Hippocampal formation (tissue), 2 donors: ENCODE data around the gene ATP7A.

ENCODE experiments used
- DNase-seq, 2 donors: peaks; one replicate each; lab custom pipeline; 2025; lab: John Stamatoyannopoulos, UW

Gene ATP7A

DNA sequence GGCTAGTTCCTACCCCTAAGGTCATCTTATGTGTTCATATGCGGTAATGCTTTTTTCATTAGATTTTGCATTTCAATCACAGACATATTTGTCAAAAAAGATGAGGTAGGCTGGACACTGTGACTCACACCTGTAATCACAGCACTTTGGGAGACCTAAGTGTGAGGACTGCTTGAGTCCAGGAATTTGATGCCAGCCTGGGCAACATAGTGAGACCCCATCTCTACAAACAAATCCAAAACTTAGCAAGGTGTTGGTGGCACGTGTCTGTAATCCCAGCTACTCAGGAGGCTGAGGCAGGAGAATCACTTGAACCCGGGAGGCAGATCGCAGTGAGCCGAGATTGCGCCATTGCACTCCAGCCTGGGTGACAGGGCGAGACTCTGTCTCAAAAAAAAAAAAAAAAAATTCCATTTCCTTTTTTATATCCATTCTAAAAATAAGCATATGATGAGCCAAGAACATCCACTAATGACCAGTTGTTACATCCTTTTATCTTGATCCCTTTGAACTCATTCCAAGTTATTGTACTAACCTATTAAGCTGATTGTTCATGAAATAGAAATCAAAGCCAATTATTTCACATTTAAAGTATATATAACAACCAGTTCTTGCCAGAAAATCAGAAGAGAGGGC is 35.5 kb downstream of the ATP7A start:
- DNase-seq, result no peak

DNA sequence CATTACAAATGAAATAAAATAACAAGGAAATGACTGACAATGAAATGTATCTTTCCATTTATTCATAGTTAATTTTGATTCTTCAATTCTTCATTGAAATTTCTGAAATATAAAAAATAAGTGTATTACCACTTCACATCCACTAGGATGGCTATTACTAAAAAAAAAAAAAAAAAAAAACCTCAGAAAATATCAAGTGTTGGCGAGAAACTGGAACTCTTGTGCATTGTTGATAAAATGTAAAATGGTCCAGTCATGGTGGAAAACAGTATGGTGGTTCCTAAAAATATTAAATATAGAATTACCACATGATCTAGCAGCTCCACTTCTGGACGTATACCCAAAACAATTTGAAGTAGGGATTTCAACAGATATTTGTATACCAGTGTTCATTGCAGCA is 36.1 kb downstream of the ATP7A start:
- no peak for DNase-seq

DNA sequence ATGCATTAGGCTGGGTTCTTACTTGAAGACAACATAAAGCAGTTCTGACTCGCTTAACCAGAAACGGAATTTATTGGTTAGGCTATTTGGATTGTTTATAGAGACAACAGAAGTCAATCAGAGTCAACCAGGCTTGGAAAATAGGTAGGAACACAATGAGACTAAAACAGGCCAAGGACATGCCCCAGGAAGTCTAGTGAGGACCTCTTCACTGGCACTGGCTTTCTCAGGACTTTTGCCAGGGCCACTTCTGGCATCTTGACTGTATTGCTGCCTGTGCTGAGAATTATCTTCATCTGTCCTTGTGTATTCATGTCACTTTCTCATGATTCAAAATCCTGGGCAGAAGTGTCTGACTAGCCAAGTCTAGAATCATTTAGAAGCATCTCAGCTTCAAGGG is 39.3 kb downstream of the ATP7A start:
- DNase-seq, result no peak

DNA sequence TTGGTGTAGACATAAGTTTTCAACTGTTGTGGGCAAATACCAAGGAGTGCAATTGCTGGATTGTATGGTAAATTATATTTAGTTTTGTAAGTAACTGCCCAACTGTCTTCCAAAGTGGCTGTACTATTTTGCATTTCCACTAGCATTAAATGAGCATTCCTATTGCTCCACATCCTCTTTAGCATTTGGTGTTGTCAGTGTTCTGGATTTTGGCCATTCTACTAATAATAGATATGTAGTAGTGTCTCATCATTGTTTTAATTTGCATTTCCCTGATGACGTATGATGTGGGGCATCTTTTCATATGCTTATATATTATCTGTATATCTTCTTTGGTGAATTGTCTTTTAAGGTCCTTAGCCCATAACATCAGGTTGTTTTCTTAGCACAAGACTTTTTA is 41.7 kb downstream of the ATP7A start:
- DNase-seq, result no peak

DNA sequence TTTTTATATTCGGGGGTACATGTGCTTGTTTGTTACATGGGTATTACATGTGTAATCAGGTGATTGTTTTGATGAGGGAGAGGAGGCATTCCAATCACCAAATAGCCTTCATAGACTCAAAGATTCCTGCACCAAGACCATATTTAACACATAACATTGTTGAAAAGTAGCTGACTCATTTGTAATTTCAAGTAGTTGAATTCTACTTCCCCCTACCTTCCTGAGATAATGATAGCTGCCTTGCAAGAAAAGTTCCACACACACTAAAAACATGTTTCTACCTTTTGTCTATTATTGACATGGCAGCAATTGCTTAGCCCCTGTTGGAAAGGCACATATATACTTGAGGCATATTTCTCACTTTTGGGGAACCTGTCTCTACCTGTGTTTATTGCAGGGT is 42.8 kb downstream of the ATP7A start:
- no peak for DNase-seq

DNA sequence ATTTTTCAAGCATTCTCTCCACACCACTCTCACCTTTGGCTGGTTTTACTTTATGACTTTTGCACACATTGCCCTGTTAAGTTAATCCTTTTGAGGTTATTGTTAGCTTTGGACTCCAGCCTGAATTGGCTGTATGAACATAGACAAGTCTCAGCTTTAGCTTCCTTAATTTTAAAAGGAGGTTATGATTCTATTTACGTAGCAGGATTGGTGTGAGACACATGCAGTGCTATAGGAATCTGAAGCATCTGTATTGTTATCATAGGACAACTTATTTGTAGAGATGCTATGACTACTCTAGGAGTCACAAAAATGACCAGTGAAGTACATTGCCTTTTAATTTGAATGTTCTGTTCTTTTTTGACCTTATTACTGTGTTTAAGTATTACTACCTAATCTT is 43.2 kb downstream of the ATP7A start:
- DNase-seq, result no peak

DNA sequence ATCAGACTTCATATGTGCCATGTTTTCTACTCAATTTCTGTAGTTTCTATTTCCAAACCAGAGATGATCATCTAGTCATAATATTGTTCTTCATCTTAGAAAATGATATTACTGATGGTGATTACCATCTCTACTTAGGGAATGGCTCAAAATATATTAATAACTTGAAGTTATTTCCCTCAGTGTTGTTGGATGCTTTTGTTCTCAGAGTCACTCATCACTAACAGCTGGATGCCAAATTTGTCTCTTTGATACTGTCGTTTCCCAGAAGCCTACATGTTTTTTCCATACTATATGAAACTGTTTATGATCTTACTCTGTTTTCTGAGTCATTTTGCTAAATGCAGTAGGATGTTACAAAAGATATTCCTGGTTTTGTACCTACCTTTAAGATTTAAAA is 50.1 kb downstream of the ATP7A start:
- no peak for DNase-seq

DNA sequence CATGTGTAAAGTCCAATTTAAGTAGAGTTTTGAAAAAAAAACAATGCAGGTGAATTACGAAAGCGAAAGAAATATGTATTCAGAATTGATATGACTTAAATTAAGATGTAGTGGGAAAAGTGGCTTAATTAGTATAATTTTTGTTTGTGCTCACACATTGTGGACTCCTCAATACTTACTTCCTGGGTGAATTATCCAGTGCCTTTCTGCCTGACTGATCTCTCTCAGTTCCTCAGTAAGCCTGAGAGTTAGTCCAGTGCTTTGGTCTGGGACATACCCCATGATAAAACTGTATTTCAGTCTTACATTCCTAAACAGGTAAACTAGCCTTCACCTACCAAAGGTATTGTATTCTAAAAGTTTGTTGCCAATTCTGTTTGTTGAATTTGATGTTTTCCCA is 50.6 kb downstream of the ATP7A start:
- DNase-seq, result no peak

DNA sequence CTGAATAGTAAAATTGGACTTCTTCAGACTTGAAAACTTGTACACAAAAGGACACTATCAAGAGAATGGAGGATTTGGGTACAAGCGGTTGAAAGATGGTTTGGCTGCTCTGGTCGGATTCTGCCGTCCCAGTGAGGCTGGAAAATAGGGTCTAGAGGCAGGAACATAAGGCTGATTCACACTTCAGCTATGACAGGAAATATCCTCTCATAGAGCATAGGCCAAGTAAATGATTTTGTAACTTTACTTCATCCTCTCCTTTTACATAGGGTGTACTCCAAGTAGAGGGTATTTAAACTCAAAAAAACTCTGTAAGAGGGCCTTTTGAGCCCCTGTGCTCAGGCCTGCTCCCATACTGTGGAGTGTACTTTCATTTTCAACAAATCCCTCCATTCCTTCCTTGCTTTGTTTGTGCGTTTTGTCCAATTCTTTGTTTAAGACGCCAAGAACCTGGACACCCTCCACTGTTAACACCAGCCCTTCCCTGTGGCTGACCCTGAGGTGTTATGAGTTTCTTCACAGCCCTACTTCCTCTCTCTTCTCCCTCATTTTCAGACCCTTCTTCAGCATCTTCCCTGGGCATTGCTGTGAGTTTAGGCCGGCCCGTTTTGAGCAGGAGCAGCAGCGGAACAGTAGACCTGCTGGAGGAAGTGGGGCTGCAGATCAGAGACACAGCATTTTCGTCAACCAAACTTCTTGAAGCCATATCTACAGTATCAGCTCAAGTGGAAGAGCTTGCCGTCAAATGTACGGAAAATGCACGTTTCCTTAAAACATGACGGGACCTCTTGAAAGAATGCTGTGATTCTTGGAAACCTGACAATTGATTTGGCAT is 51.8 kb downstream of the ATP7A start:
- DNase-seq, result no peak

DNA sequence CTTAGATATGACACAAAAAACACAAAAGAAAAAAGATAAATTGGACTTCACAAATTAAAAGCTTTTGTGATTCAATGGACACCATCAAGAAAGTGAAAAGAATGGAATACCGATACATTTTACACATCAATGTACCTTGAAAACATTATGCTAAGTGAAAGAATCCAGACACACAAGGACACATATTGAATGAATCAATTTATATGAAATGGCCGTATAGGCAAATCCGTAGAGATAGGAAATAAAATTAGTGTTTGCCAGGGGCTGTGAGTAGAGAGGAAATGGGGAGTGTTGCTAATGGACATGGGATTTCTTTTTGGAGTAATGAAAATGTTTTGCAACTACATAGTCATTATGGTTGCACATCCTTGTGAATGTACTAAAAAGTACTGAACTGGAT is 55.9 kb downstream of the ATP7A start:
- no peak for DNase-seq

DNA sequence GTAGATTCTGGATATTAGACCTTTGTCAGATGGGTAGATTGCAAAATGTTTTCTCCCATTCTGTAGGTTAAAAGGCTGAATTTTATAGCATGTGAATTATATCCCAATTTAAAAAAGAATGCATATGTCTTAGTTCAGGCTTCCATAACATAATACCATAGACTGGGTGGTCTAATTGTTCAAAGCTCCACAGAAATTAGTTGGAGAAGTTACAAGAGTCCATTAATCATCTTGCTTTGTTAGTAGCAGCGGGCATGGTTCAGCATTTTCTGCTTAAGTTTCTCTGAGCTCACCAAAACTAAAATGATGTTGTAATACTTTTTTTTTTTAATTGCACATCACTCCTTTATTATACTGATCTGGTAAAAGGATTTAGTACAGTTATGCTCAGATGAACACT is 57.1 kb downstream of the ATP7A start:
- no peak for DNase-seq

DNA sequence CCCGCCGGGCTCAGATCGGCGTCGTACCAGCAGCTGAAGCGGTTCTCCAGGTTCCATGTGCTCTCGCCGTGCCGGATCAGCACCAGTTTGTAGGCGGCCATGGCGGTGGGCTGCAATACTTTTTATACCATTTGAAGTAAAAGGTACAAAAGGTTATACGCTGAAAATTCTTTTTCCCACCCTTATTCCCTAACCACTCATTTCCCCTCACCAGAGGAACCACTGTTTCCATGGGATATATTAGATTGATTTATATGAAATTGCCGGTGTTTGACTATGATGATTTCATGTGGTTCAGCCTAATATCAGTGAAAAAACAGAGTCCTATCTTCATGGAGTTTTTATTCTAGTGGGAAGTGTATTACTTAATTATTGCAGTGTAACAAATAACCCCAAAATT is 59.0 kb downstream of the ATP7A start, which contains the start of gene PGAM4:
PGAM4 (minus strand) TSS at position 101 of the 400 bp plus-strand sequence; CDS start at position 101, 0 bp downstream.
- no peak for DNase-seq

DNA sequence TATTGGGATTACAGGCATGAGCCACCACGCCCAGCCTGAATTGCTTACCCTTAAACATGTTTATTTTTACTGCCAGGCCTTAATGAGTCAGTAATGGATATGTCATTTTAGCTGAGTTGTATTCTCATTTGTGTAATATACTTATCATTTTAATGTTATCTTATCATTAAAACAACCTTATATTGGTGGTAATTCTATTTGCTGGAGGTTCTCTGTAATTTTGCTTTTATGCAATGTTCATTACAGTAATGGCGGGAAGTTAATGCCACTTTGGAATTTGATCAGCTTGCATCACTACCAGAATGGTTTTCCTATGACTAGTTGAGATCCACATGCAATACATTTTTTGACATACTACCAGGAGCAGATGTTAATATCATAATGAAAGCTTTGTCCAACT is 65.3 kb downstream of the ATP7A start:
- no peak for DNase-seq

DNA sequence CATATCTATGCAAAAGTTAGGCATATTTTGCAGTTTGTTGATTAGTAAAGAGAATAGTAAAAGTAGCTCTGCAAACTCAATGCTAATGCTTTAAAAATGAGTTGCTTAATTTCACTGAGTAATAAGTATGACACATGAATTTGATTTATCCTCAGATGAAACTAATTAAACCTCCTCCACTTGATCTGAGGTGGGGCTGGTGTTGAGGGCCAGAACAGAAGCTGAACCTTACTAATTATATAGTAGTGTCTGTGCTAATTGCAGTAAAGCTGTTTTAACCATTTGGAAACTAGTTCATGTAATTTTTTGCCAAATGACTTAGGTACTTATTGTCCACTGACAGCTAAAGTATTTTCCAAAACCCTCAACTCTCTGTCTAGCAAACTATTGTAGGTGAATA is 66.6 kb downstream of the ATP7A start:
- DNase-seq, result no peak

DNA sequence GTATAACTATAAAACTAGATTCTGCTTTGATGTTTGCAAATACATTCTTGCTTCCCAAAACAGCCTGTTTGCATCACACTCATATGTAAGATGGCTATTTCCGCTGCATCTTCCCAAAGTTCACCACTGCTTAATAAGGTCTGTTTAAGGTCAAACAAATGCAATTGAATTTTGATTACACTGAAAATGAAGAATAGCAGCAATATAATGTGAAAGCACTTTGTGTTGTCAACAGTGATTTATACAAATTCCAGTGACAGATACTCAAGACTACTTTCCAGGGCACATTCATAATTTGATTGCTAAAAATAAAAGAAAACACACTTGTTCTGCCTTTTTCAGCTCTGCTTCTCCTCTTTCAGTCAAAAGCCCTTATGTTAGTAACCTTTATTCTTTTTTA is 67.0 kb downstream of the ATP7A start:
- no peak for DNase-seq

DNA sequence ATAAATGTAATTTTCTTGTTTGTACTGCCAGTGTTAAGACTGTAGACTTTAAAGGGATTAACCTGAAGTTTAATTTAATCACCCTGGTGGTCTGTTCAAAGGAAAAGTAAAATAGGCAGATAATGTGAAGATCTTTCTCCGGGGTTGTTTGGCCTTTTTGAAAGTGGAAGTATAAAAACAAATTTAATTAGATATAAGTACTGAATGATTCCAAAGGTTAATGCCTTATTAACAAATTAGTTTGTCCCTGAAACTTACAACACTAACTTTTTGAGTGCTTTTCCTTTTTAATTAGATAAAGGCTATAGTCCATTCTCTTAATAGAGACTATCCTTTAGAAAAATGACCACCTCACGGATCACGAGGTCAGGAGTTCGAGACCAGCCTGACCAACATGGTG is 69.4 kb downstream of the ATP7A start:
- no peak for DNase-seq

DNA sequence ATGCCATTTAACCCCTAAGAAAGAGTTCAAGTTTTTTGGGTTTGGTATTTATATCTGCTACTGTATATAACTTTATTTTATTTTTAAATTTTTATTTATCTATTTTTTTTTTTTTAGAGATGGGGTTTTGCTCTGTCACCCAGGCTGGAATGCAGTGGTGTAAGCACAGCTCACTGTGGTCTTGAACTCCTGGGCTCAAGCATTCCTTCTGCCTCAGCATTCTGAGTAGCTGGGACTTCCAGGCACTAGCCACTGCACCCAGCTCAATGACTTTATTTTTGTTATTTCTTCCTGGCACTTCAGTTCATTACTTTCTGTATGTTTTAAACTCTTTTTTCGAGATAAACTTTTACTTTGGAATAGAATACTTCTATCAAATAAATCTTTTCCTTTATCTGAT is 101.4 kb downstream of the ATP7A start:
- no peak for DNase-seq

DNA sequence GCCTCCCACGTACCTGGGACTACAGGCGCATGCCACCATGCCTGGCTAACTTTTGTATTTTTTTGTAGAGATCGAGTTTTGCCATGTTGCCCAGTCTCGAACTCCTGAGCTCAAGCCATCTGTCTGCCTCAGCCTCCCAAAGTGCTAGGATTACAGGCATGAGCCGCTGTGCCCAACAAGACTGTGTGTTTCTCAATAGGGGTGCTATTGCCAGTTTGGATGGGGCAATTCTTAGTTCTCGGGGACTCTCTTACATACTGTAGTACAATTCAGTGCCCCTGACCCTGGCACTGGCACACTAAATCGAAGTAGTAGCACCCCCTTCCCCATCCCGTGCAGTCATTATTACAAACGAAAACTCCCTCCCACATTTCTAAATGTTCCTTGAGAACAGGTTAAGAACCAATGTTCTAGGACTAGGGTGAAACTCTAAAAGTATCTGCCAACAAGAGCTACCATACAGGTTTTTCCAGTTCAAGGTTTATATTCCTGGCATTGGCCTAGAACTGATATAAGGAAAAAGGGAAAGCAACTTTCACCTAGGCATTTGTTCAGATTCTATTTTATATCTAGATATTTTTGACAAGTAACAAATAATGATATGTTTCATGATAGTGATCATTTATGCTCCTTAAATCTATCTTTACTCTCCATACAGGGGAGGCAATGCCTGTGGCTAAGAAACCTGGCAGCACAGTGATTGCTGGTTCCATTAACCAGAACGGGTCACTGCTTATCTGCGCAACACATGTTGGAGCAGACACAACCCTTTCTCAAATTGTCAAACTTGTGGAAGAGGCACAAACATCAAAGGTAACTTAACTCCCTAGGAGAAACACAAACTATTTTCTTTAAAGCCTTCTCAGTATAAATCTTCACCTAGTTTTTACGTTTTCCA is 109.3 kb downstream of the ATP7A start:
- no peak for DNase-seq

DNA sequence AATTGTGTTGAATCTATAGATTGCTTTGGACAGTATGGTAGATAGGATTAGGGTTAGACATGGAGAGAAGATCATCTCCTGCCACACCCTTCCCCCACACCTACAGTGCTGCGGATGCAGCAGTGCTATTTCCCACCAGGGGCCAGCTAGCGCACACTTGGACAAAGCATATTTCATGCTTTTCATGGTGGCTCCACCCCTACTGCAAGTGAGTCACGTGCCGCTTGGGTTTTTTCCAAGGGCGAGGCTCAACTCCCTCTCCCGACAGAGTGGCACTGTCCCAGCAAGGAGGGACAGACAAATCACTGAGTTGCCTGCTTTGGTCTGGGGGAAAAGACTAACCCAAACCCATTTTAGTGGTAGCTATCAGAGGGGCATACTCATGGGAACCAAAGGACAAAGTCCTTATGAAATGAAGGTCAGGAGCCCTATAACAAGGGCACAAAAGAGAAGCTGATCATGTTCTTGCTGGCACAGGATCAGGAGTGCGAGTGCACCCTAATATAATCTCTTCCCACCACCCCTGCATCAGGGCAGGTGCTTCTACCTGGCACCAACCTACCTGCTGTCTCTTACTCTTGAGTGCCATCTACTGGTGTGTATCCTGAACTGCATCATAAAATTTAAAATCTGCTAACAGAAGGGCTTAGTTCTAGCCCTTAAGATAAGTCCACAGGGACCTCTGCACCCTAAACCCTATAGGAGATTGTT is 114.0 kb downstream of the ATP7A start:
- no peak for DNase-seq

DNA sequence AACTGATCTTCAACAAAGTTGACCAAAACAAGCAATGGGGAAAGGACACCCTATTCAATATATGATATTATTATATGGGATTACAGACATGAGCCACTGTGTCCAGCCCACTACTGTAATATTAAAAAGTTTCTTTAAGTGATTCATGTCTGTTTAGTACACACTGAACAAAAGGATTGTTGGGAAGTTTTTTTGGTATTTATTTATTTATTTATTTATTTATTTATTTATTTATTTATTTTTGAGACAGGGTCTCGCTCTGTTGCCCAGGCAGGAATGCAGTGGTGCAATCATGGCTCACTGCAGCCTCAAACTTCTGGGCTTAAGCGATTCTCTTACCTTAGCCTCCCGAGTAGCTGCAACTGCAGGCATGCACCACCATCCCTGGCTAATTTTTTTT is 117.3 kb downstream of the ATP7A start:
- DNase-seq, result no peak

DNA sequence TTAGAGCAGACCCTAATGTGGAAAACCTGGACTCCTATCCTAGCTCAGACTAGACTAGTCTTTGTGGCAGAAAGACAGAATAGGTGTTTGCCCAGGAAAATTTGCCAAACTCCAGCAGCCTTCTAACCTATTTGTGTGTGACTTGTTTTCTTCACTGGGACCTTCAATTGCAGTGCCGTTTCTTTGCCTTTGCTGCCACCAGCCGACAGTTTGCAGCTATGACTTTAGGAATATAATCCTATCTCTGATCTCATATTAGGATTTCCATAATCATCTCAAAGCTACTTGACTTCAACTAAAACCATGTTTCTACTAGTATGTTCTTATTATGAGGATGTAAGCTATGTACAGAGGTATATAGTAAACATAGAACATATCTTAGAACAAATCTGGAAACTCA is 119.2 kb downstream of the ATP7A start:
- DNase-seq, result peak; percentile 3 to 28

DNA sequence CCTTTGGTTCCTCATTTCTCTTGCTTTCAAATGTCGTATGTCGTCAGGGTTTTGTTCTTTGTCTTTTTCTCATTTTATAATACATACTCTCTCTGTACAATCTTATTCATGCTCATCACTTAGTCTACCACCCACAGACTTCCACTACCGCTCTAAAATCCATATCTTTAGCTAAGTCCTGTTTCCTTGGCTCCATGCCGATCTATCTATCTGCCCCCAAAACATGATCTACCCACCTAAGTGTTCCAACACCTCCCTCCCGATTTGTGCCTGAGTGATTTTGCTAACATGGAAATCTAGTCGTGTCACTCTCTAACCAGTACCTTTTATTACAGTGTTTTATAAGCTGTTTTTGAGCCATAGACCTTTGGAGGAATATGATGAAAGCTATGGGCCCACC is 124.6 kb downstream of the ATP7A start:
- no peak for DNase-seq
